H9 (cell line): Measurements from ENCODE around the gene FAM3A. TPM values are rescaled to one million over a fixed set of nuclear protein-coding genes. Genes with fewer than 3 reads are reported as not detected.

Experiments used
- DNase-seq: peaks from one replicate; pipeline ENCODE4 v3.0.0-alpha.2; 2017
- H2AFZ ChIP-seq: one replicate; pipeline ENCODE4 v1.6.1; 2013; ENCODE audit warnings: mild to moderate bottlenecking, low read length, control low read depth, moderate library complexity
- H2AK5ac ChIP-seq: 2 replicates; pipeline ENCODE4 v1.6.1; 2013; ENCODE audit warnings: low read length, control low read depth, mixed read lengths; ENCODE audit not compliant: insufficient read length
- H2BK120ac ChIP-seq: one replicate; pipeline ENCODE4 v1.6.1; 2013; ENCODE audit warnings: low read depth, mild to moderate bottlenecking, low read length, control low read depth, inconsistent platforms; ENCODE audit not compliant: poor library complexity, severe bottlenecking
- H2BK12ac ChIP-seq: 2 replicates; pipeline ENCODE4 v1.6.1; 2013; ENCODE audit warnings: low read length, control low read depth, mixed read lengths, low read depth; ENCODE audit not compliant: insufficient read length
- H2BK15ac ChIP-seq: 2 replicates; pipeline ENCODE4 v1.6.1; 2013; ENCODE audit warnings: low read depth, low read length, control low read depth
- H2BK20ac ChIP-seq: one replicate; pipeline ENCODE4 v1.6.1; 2013; ENCODE audit warnings: low read depth, mild to moderate bottlenecking, low read length, control low read depth, inconsistent platforms; ENCODE audit not compliant: poor library complexity, severe bottlenecking
- H2BK5ac ChIP-seq: 2 replicates; pipeline ENCODE4 v1.6.1; 2013; ENCODE audit warnings: low read length, control low read depth, mixed read lengths; ENCODE audit not compliant: insufficient read length
- H3K14ac ChIP-seq: 2 replicates; pipeline ENCODE4 v1.6.1; 2013; ENCODE audit warnings: low read length, control low read depth; ENCODE audit not compliant: insufficient read depth
- H3K18ac ChIP-seq: 2 replicates; pipeline ENCODE4 v1.6.1; 2013; ENCODE audit warnings: low read depth, mild to moderate bottlenecking, mixed read lengths, low read length, control low read depth; ENCODE audit not compliant: insufficient read length
- H3K23ac ChIP-seq: 2 replicates; pipeline ENCODE4 v1.6.1; 2013; ENCODE audit warnings: low read length, control low read depth, mixed read lengths, low read depth; ENCODE audit not compliant: insufficient read length
- H3K23me2 ChIP-seq: 2 replicates; pipeline ENCODE4 v1.6.1; 2013; ENCODE audit warnings: low read depth, mild to moderate bottlenecking, mixed read lengths, low read length, control low read depth; ENCODE audit not compliant: insufficient read length, poor library complexity, severe bottlenecking
- H3K27ac ChIP-seq: 2 replicates; pipeline ENCODE4 v1.5.1; 2013; ENCODE audit warnings: low read length, control low read depth, mixed read lengths, low read depth; ENCODE audit not compliant: insufficient read length
- H3K27me3 ChIP-seq: 2 replicates; pipeline ENCODE4 v1.6.1; 2013; ENCODE audit warnings: low read length, control low read depth, inconsistent platforms; ENCODE audit not compliant: insufficient read depth
- H3K4ac ChIP-seq: 2 replicates; pipeline ENCODE4 v1.6.1; 2013; ENCODE audit warnings: low read depth, mild to moderate bottlenecking, control low read depth, inconsistent platforms, low read length, moderate library complexity
- H3K4me1 ChIP-seq: 2 replicates; pipeline ENCODE4 v1.6.1; 2013; ENCODE audit warnings: low read length, control low read depth, inconsistent platforms; ENCODE audit not compliant: insufficient read depth
- H3K4me2 ChIP-seq: 2 replicates; pipeline ENCODE4 v1.6.1; 2013; ENCODE audit warnings: low read length, control low read depth, mixed read lengths; ENCODE audit not compliant: insufficient read length, insufficient read depth
- H3K56ac ChIP-seq: 2 replicates; pipeline ENCODE4 v1.6.1; 2013; ENCODE audit warnings: low read depth, mild to moderate bottlenecking, mixed read lengths, low read length, control low read depth; ENCODE audit not compliant: insufficient read length
- H3K79me1 ChIP-seq: 2 replicates; pipeline ENCODE4 v1.6.1; 2013; ENCODE audit warnings: low read depth, mild to moderate bottlenecking, moderate library complexity, low read length, control low read depth, inconsistent platforms; ENCODE audit not compliant: insufficient read depth, poor library complexity, severe bottlenecking
- H3K79me2 ChIP-seq: 2 replicates; pipeline ENCODE4 v1.6.1; 2013; ENCODE audit warnings: low read length, control low read depth, inconsistent platforms; ENCODE audit not compliant: insufficient read depth
- H3K9ac ChIP-seq: 2 replicates; pipeline ENCODE4 v1.6.1; 2013; ENCODE audit warnings: low read length, control low read depth, mixed read lengths; ENCODE audit not compliant: insufficient read length; ENCODE audit errors: extremely low read depth
- H3K9me3 ChIP-seq: one replicate; pipeline ENCODE4 v1.6.1; 2013; ENCODE audit warnings: low read depth, low read length, inconsistent platforms; ENCODE audit not compliant: control insufficient read depth
- H3T11ph ChIP-seq: one replicate; pipeline ENCODE4 v1.6.1; 2013; ENCODE audit warnings: mild to moderate bottlenecking, low read length, control low read depth, inconsistent platforms
- H4K20me1 ChIP-seq: one replicate; pipeline ENCODE4 v1.6.1; 2013; ENCODE audit not compliant: control insufficient read depth, insufficient read length, insufficient read depth
- H4K5ac ChIP-seq: 2 replicates; pipeline ENCODE4 v1.6.1; 2013; ENCODE audit warnings: low read depth, mild to moderate bottlenecking, mixed read lengths, low read length, control low read depth; ENCODE audit not compliant: insufficient read length
- H4K8ac ChIP-seq: replicated peaks from 2 replicates; pipeline ENCODE4 v1.6.1; 2013; ENCODE audit warnings: low read length, control low read depth, mixed read lengths, low read depth; ENCODE audit not compliant: insufficient read length
- H4K91ac ChIP-seq: 2 replicates; pipeline ENCODE4 v1.6.1; 2013; ENCODE audit warnings: low read depth, mild to moderate bottlenecking, moderate library complexity, mixed read lengths, low read length, control low read depth; ENCODE audit not compliant: insufficient read length
- H3K27ac Mint-ChIP-seq, 3 experiments: 2 replicates in 2 of 3; 3 replicates in 1 of 3; pipeline ENCODE4 v1.8.0; 2020 to 2021; ENCODE audit warnings: mixed read lengths in 3 of 3, mild to moderate bottlenecking in 1 of 3, moderate library complexity in 1 of 3
- H3K27me3 Mint-ChIP-seq: 2 replicates; pipeline ENCODE4 v1.8.0; 2021; ENCODE audit warnings: low read depth, mild to moderate bottlenecking, moderate library complexity, mixed read lengths
- H3K36me3 Mint-ChIP-seq, 3 experiments: 2 replicates in 2 of 3; 3 replicates in 1 of 3; pipeline ENCODE4 v1.8.0; 2020 to 2021; ENCODE audit warnings: low read depth in 3 of 3, mixed read lengths in 3 of 3; ENCODE audit not compliant: insufficient read depth in 1 of 3
- H3K4me1 Mint-ChIP-seq, 2 experiments: 2 replicates each; pipeline ENCODE4 v1.8.0; 2020; ENCODE audit warnings: mixed read lengths in 2 of 2
- H3K4me3 Mint-ChIP-seq, 2 experiments: 2 replicates in 1 of 2; 3 replicates in 1 of 2; pipeline ENCODE4 v1.8.0; 2020 to 2021; ENCODE audit warnings: mild to moderate bottlenecking in 2 of 2, mixed read lengths in 2 of 2, moderate library complexity in 1 of 2
- H3K9me3 Mint-ChIP-seq, 2 experiments: 2 replicates in 1 of 2; 3 replicates in 1 of 2; pipeline ENCODE4 v1.8.0; 2020; ENCODE audit warnings: mild to moderate bottlenecking in 2 of 2, mixed read lengths in 2 of 2, moderate library complexity in 1 of 2
- WGBS: extraction: QIAGEN DNeasy Blood & Tissue Kit; methylation state at CpG from one replicate; pipeline ENCODE4 v1.1.7; 2013; ENCODE audit warnings: missing lambda C conversion rate, low lambda C conversion rate, mixed read lengths; ENCODE audit not compliant: insufficient read length; ENCODE audit errors: extremely low coverage; 5-methylcytosine and 5-hydroxymethylcytosine counted together
- total RNA-seq: library from RNA; stranded (reverse); gene quantifications from 2 replicates; pipeline ENCODE4 v1.2.1, GENCODE V29; 2021
- TF ChIP-seq, protein P1 (sequence below): fragments of 200-600 bp; sonication (generic); conservative IDR thresholded peaks from 3 replicates; pipeline ENCODE4 v1.8.0; 2021; ENCODE audit warnings: antibody characterized with exemption, mild to moderate bottlenecking

The FAM3A gene
- total RNA-seq, 1 experiment from 2014 or later: 22.8 TPM

DNA sequence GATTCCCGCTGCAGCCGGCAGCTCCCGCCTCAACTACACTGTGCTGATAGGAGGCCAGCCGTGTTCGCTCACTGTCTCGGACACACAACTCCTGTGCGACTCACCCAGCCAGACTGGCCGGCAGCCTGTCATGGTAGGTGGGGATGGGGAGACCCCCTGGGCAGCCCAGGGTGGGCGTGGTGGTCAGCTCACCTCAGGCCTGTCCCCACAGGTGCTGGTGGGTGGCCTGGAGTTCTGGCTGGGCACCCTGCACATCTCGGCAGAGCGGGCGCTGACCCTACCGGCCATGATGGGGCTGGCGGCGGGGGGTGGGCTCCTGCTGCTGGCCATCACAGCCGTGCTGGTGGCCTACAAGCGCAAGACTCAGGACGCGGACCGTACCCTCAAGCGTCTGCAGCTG, 48.5 kb downstream of the FAM3A start:
- H3K14ac ChIP-seq: no peak overlapping the region
- no peak overlapping the region for H2AFZ ChIP-seq
- DNase-seq: no peak
- Mint-ChIP-seq H3K9me3 (peaks cover 49 to 82% of the 10 kb centered on the region in 2 experiments), H3K4me1 (no peaks in the 10 kb centered on the region), H3K36me3 (peaks cover 18 to 55% (median 50%) of the 10 kb centered on the region in 3 experiments), H3K27me3 (no peaks in the 10 kb centered on the region; the same call in 1 of the 2 replicates), H3K27ac (no peak overlapping the region), H3K4me3 (no peak overlapping the region)
- no peaks in the 10 kb centered on the region for H3K27me3 ChIP-seq
- no peak overlapping the region for H2BK5ac ChIP-seq
- no peak overlapping the region for H3K18ac ChIP-seq
- H3K56ac ChIP-seq: no peak overlapping the region
- H2BK120ac ChIP-seq: no peak overlapping the region
- TF ChIP-seq, protein P1, sequence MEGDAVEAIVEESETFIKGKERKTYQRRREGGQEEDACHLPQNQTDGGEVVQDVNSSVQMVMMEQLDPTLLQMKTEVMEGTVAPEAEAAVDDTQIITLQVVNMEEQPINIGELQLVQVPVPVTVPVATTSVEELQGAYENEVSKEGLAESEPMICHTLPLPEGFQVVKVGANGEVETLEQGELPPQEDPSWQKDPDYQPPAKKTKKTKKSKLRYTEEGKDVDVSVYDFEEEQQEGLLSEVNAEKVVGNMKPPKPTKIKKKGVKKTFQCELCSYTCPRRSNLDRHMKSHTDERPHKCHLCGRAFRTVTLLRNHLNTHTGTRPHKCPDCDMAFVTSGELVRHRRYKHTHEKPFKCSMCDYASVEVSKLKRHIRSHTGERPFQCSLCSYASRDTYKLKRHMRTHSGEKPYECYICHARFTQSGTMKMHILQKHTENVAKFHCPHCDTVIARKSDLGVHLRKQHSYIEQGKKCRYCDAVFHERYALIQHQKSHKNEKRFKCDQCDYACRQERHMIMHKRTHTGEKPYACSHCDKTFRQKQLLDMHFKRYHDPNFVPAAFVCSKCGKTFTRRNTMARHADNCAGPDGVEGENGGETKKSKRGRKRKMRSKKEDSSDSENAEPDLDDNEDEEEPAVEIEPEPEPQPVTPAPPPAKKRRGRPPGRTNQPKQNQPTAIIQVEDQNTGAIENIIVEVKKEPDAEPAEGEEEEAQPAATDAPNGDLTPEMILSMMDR: no peak
- no peak overlapping the region for H2BK12ac ChIP-seq
- no peaks in the 10 kb centered on the region for H3K79me2 ChIP-seq
- no peak overlapping the region for H4K91ac ChIP-seq
- H3K4me1 ChIP-seq: no peaks in the 10 kb centered on the region
- no peaks in the 10 kb centered on the region for H3K23me2 ChIP-seq
- no peak overlapping the region for H2BK20ac ChIP-seq
- no peaks in the 10 kb centered on the region for H4K20me1 ChIP-seq
- H3K4ac ChIP-seq: no peak overlapping the region
- H3K27ac ChIP-seq: no peak overlapping the region
- no peak overlapping the region for H2AK5ac ChIP-seq
- no peak overlapping the region for H4K5ac ChIP-seq
- H3K9ac ChIP-seq: no peak overlapping the region
- H3K4me2 ChIP-seq: no peak overlapping the region
- peaks cover 26% of the 10 kb centered on the region for H3K9me3 ChIP-seq
- H2BK15ac ChIP-seq: no peak overlapping the region
- H4K8ac ChIP-seq: no peak overlapping the region
- H3K23ac ChIP-seq: no peak overlapping the region
- WGBS: no CpG with 5 or more reads among the region's 21 CpGs
- no peaks in the 10 kb centered on the region for H3K79me1 ChIP-seq
- H3T11ph ChIP-seq: no peak overlapping the region
